HepG2 (cell line): Measurements from ENCODE around the gene AGER. TPM values are rescaled to one million over a fixed set of nuclear protein-coding genes. Genes with fewer than 3 reads are reported as not detected.
A peak's percentile ranks its signal among the peaks of the same experiment; 100 is the strongest.

Experiments
- ARHGAP35 ChIP-seq: sonication (generic); formaldehyde crosslinking; IDR thresholded peaks from 2 replicates; pipeline ENCODE4 v1.9.0; 2022; ENCODE audit warnings: mild to moderate bottlenecking, inconsistent platforms, moderate library complexity, missing genetic modification reagents, borderline replicate concordance
- DNMT1 ChIP-seq: sonication (generic); formaldehyde crosslinking; IDR thresholded peaks from 2 replicates; pipeline ENCODE4 v1.5.1; 2020; ENCODE audit warnings: mild to moderate bottlenecking, missing genetic modification reagents
- ERF ChIP-seq: IDR thresholded peaks from 2 replicates; pipeline ENCODE4 v1.6.1; 2018; ENCODE audit warnings: missing biosample characterization, missing genetic modification reagents
- FOSL2 ChIP-seq: sonication (generic); formaldehyde crosslinking; IDR thresholded peaks from 2 replicates; pipeline ENCODE4 v1.4.0; 2020; ENCODE audit warnings: missing genetic modification reagents
- HDAC2 ChIP-seq: sonication (generic); formaldehyde crosslinking; IDR thresholded peaks from 2 replicates; pipeline ENCODE4 v1.4.0; 2020; ENCODE audit warnings: missing genetic modification reagents
- KLF9 ChIP-seq: IDR thresholded peaks from 2 replicates; pipeline ENCODE4 v1.6.1; 2016; ENCODE audit warnings: low read depth
- MAFG ChIP-seq: sonication (generic); formaldehyde crosslinking; IDR thresholded peaks from 2 replicates; pipeline ENCODE4 v1.5.1; 2020; ENCODE audit warnings: mild to moderate bottlenecking, missing genetic modification reagents
- NFE2L2 ChIP-seq: fragments of 150-350 bp; IDR thresholded peaks from 2 replicates; pipeline ENCODE4 v1.6.1; 2014; ENCODE audit warnings: low read length
- SETDB1 ChIP-seq: sonication (generic); formaldehyde crosslinking; IDR thresholded peaks from 2 replicates; pipeline ENCODE4 v1.5.1; 2020; ENCODE audit warnings: missing genetic modification reagents, mild to moderate bottlenecking, borderline replicate concordance
- ZBTB7A ChIP-seq: sonication (generic); formaldehyde crosslinking; IDR thresholded peaks from 2 replicates; pipeline ENCODE4 v1.8.0; 2022; ENCODE audit warnings: mild to moderate bottlenecking, missing genetic modification reagents
- ZNF160 ChIP-seq: sonication (generic); formaldehyde crosslinking; IDR thresholded peaks from 2 replicates; pipeline ENCODE4 v1.8.0; 2022; ENCODE audit warnings: mild to moderate bottlenecking, inconsistent platforms, missing genetic modification reagents
- ZNF180 ChIP-seq: sonication (generic); formaldehyde crosslinking; IDR thresholded peaks from 2 replicates; pipeline ENCODE4 v1.4.0; 2020; ENCODE audit warnings: low read depth, missing genetic modification reagents, borderline replicate concordance
- polyA plus RNA-seq, 8 experiments: library from polyadenylated mRNA; depleted of rRNA in 3 of 8; stranded (reverse) in 7 of 8; unstranded in 1 of 8; fragments of >200 nt; fragmentation: Illumina TruSeq in 4 of 8; extraction: Trizol in 4 of 8; gene quantifications; 2 replicates each; pipeline versions ENCODE4 v1.2.1 to v1.2.3, GENCODE V29; 2011 to 2016; ENCODE audit warnings: low read depth in 4 of 8, missing spikeins in 1 of 8, mixed read lengths in 1 of 8; ENCODE audit not compliant: insufficient read depth in 1 of 8
- total RNA-seq, 5 experiments: library from RNA; depleted of rRNA; stranded (reverse); fragments of >200 nt; fragmentation: Illumina TruSeq; extraction: Trizol; gene quantifications; 2 replicates each; pipeline ENCODE4 v1.2.3, GENCODE V29; 2016; ENCODE audit warnings: low read depth in 1 of 5
- TF ChIP-seq, protein P1 (sequence below): sonication (generic); formaldehyde crosslinking; IDR thresholded peaks from 2 replicates; pipeline ENCODE4 v1.4.0; 2020; ENCODE audit warnings: missing genetic modification reagents

Gene AGER
- total and polyA plus RNA-seq, 2 of the 13 experiments (the other 11 are each of a cell fraction or from before 2014, with no cell fraction given) = 1.9 to 5.1 TPM

- TF ChIP-seq ZNF180 (CRISPR knock-in tag) = 0 out of 2 replicates have a peak, but pooled peaks have one; percentile 81
- TF ChIP-seq HDAC2 (CRISPR knock-in tag) = no peak
- TF ChIP-seq, protein P1, sequence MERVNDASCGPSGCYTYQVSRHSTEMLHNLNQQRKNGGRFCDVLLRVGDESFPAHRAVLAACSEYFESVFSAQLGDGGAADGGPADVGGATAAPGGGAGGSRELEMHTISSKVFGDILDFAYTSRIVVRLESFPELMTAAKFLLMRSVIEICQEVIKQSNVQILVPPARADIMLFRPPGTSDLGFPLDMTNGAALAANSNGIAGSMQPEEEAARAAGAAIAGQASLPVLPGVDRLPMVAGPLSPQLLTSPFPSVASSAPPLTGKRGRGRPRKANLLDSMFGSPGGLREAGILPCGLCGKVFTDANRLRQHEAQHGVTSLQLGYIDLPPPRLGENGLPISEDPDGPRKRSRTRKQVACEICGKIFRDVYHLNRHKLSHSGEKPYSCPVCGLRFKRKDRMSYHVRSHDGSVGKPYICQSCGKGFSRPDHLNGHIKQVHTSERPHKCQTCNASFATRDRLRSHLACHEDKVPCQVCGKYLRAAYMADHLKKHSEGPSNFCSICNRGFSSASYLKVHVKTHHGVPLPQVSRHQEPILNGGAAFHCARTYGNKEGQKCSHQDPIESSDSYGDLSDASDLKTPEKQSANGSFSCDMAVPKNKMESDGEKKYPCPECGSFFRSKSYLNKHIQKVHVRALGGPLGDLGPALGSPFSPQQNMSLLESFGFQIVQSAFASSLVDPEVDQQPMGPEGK = peak; percentile 14; the same call in 1 of the 2 replicates
- TF ChIP-seq MAFG (CRISPR knock-in tag) = peak; percentile 32; the same call in 1 of the 2 replicates
- TF ChIP-seq NFE2L2 = 0 out of 2 replicates have a peak, but pooled peaks have one; percentile 14
- TF ChIP-seq FOSL2 = peak; percentile 71
- no peak for TF ChIP-seq KLF9 (CRISPR knock-in tag)
- no peak for TF ChIP-seq DNMT1
- 0 out of 2 replicates have a peak, but pooled peaks have one; percentile 2 for TF ChIP-seq ZNF160 (CRISPR knock-in tag)
- TF ChIP-seq SETDB1 (CRISPR knock-in tag) = no peak
- TF ChIP-seq ERF (CRISPR knock-in tag) = no peak
- TF ChIP-seq ZBTB7A (CRISPR knock-in tag) = 0 out of 2 replicates have a peak, but pooled peaks have one; percentile 38
- TF ChIP-seq ARHGAP35 (CRISPR knock-in tag) = no peak; the same call in 1 of the 2 replicates
- TF ChIP-seq, all 625 proteins: peak for 18
Measured at GRCh38 chr6:32152769-32153563, 31.1 kb downstream of the AGER start (continued).
